K562 (cell line): Measurements from ENCODE around the gene ZNF107. TPM values are rescaled to one million over a fixed set of nuclear protein-coding genes. Genes with fewer than 3 reads are reported as not detected.

Experiments used
- ARID3A ChIP-seq: IDR thresholded peaks from 2 replicates; pipeline ENCODE4 v1.6.1; 2012; ENCODE audit warnings: low read depth, low read length, improper control_type of control experiment, borderline replicate concordance
- ARNT ChIP-seq, 2 experiments: fragments of 450-650 bp; IDR thresholded peaks; 2 replicates each; pipeline ENCODE4 v1.6.1; 2016; ENCODE audit warnings: mild to moderate bottlenecking in 1 of 2
- BCOR ChIP-seq: fragments of 450-650 bp; IDR thresholded peaks from 2 replicates; pipeline ENCODE4 v1.6.1; 2016
- CBFA2T2 ChIP-seq: fragments of 450-650 bp; conservative IDR thresholded peaks from 2 replicates; pipeline ENCODE4 v1.6.1; 2017; ENCODE audit warnings: mild to moderate bottlenecking
- DACH1 ChIP-seq: fragments of 450-650 bp; IDR thresholded peaks from 2 replicates; pipeline ENCODE4 v1.6.1; 2018; ENCODE audit not compliant: partially characterized antibody
- EZH2 ChIP-seq: IDR thresholded peaks from 2 replicates; pipeline ENCODE4 v1.6.1; 2012; ENCODE audit warnings: low read depth, mild to moderate bottlenecking, inconsistent platforms, low read length, borderline replicate concordance
- HDAC8 ChIP-seq: fragments of 450-650 bp; IDR thresholded peaks from 2 replicates; pipeline ENCODE4 v1.6.1; 2016; ENCODE audit warnings: mild to moderate bottlenecking, missing genetic modification characterization, moderate library complexity, missing compliant biosample characterization
- MTA3 ChIP-seq: fragments of 450-650 bp; formaldehyde crosslinking; IDR thresholded peaks from 2 replicates; pipeline ENCODE4 v1.6.1; 2017; ENCODE audit warnings: mild to moderate bottlenecking, borderline replicate concordance
- PHB2 ChIP-seq: fragments of 450-650 bp; IDR thresholded peaks from 2 replicates; pipeline ENCODE4 v1.6.1; 2017; ENCODE audit warnings: low read depth
- PHF8 ChIP-seq: fragments of 200-600 bp; sonication (generic); IDR thresholded peaks from 2 replicates; pipeline ENCODE4 v1.6.1; 2012; ENCODE audit warnings: mixed run types, mild to moderate bottlenecking, inconsistent platforms, low read length, moderate library complexity, borderline replicate concordance
- POLR2A ChIP-seq: fragments of 450-650 bp; conservative IDR thresholded peaks from 2 replicates; pipeline ENCODE4 v1.6.1; 2016
- RBM14 ChIP-seq: fragments of 200-400 bp; formaldehyde crosslinking; IDR thresholded peaks from 2 replicates; pipeline ENCODE4 v1.6.1; 2018; ENCODE audit warnings: low read depth, mild to moderate bottlenecking, low read length, moderate library complexity, borderline replicate concordance; ENCODE audit not compliant: insufficient read depth
- RHOXF2B ChIP-seq: fragments of 250-450 bp; sonication (Bioruptor Pico); conservative IDR thresholded peaks from 2 replicates; pipeline ENCODE4 v1.5.1; 2021
- SAP30 ChIP-seq: fragments of 200-600 bp; sonication (generic); IDR thresholded peaks from 2 replicates; pipeline ENCODE4 v1.6.1; 2012; ENCODE audit warnings: borderline replicate concordance, low read depth, mild to moderate bottlenecking, moderate library complexity, low read length, control low read depth, inconsistent platforms; ENCODE audit not compliant: insufficient read depth, poor library complexity, severe bottlenecking
- TCFL5 ChIP-seq: fragments of 250-450 bp; sonication (Bioruptor Pico); conservative IDR thresholded peaks from 2 replicates; pipeline ENCODE4 v1.6.1; 2021; ENCODE audit warnings: mild to moderate bottlenecking, moderate library complexity, matching md5 sums
- TEAD4 ChIP-seq, 2 experiments: sonication (generic) in 1 of 2; formaldehyde crosslinking in 1 of 2; IDR thresholded peaks; 2 replicates each; pipeline versions ENCODE4 v1.6.1 to v1.8.0; 2012 to 2022; ENCODE audit warnings: borderline replicate concordance in 1 of 2, inconsistent platforms in 1 of 2, low read length in 1 of 2, mild to moderate bottlenecking in 1 of 2, missing genetic modification reagents in 1 of 2
- ZNF224 ChIP-seq: sonication (generic); formaldehyde crosslinking; IDR thresholded peaks from 2 replicates; pipeline ENCODE4 v1.8.0; 2022; ENCODE audit warnings: mild to moderate bottlenecking, missing genetic modification reagents
- ZNF436 ChIP-seq: fragments of 250-450, 450-650 bp; sonication (Bioruptor Pico); formaldehyde crosslinking; IDR thresholded peaks from 2 replicates; pipeline ENCODE4 v1.7.0; 2020; ENCODE audit warnings: mild to moderate bottlenecking
- ZNF507 ChIP-seq: conservative IDR thresholded peaks from 2 replicates; pipeline ENCODE4 v1.6.1; 2017; ENCODE audit warnings: missing genetic modification characterization, missing compliant biosample characterization
- ZNF699 ChIP-seq: fragments of 250-450 bp; sonication (Bioruptor Pico); IDR thresholded peaks from 2 replicates; pipeline ENCODE4 v1.8.0; 2021; ENCODE audit warnings: mild to moderate bottlenecking, moderate library complexity; ENCODE audit not compliant: insufficient replicate concordance
- polyA plus RNA-seq, 8 experiments: library from polyadenylated mRNA; depleted of rRNA in 4 of 8; stranded (reverse) in 5 of 8; unstranded in 3 of 8; fragments of >200 nt; fragmentation: Nextera tagmentation in 2 of 8; fragmentation: Illumina TruSeq in 1 of 8; extraction: Ambion mirVana in 2 of 8; extraction: Trizol in 1 of 8; gene quantifications; 2 replicates each; pipeline versions ENCODE4 v1.2.1 to v1.2.3, GENCODE V29; 2011 to 2014; ENCODE audit warnings: inconsistent platforms in 1 of 8, missing spikeins in 1 of 8
- total RNA-seq, 7 experiments: library from RNA; depleted of rRNA in 6 of 7; stranded (reverse); fragments of >200 nt in 6 of 7; fragmentation: Illumina TruSeq in 2 of 7; extraction: Trizol in 2 of 7; gene quantifications; 2 replicates each; pipeline versions ENCODE4 v1.2.1 to v1.2.3, GENCODE V29; 2011 to 2021; ENCODE audit warnings: low replicate concordance in 1 of 7
- TF ChIP-seq, protein P1 (sequence below): fragments of 150-350 bp; IDR thresholded peaks from 2 replicates; pipeline ENCODE4 v1.6.1; 2014; ENCODE audit warnings: low read depth, mild to moderate bottlenecking, low read length, borderline replicate concordance
- TF ChIP-seq, protein P2 (sequence below): fragments of 450-650 bp; IDR thresholded peaks from 2 replicates; pipeline ENCODE4 v1.6.1; 2016; ENCODE audit warnings: mild to moderate bottlenecking

ZNF107 gene
- total and polyA plus RNA-seq, 9 of the 15 experiments (the other 6 are each of a cell fraction or from before 2014, with no cell fraction given): 2.4 to 14.2 (median 7.9) TPM

GRCh38 chr7:64665980-64666662 is at the start of gene ZNF107 (continued):
- TF ChIP-seq ARID3A (no peak), BCOR (no peak), ARNT (IDR thresholded peaks at IDR 0.05) (no peak), ZNF507 (tag) (no peak), CBFA2T2 (no peak), RHOXF2B (CRISPR knock-in tag) (no peak), POLR2A (peak; percentile 90), DACH1 (no peak), TEAD4 (IDR thresholded peaks at IDR 0.05; ENCODE audit: low read length) (no peak), TEAD4 (CRISPR knock-in tag; IDR thresholded peaks at IDR 0.05; ENCODE audit: borderline replicate concordance) (no peak), ZNF699 (CRISPR knock-in tag) (no peak), ZNF224 (no peak), RBM14 (no peak), PHF8 (peak; percentile 82), HDAC8 (tag) (no peak), EZH2 (no peak), PHB2 (no peak), SAP30 (peak; percentile 76), TCFL5 (CRISPR knock-in tag) (no peak), MTA3 (peak; percentile 62; the same call in 1 of the 2 replicates), ZNF436 (CRISPR knock-in tag) (no peak)
- TF ChIP-seq, protein P1, sequence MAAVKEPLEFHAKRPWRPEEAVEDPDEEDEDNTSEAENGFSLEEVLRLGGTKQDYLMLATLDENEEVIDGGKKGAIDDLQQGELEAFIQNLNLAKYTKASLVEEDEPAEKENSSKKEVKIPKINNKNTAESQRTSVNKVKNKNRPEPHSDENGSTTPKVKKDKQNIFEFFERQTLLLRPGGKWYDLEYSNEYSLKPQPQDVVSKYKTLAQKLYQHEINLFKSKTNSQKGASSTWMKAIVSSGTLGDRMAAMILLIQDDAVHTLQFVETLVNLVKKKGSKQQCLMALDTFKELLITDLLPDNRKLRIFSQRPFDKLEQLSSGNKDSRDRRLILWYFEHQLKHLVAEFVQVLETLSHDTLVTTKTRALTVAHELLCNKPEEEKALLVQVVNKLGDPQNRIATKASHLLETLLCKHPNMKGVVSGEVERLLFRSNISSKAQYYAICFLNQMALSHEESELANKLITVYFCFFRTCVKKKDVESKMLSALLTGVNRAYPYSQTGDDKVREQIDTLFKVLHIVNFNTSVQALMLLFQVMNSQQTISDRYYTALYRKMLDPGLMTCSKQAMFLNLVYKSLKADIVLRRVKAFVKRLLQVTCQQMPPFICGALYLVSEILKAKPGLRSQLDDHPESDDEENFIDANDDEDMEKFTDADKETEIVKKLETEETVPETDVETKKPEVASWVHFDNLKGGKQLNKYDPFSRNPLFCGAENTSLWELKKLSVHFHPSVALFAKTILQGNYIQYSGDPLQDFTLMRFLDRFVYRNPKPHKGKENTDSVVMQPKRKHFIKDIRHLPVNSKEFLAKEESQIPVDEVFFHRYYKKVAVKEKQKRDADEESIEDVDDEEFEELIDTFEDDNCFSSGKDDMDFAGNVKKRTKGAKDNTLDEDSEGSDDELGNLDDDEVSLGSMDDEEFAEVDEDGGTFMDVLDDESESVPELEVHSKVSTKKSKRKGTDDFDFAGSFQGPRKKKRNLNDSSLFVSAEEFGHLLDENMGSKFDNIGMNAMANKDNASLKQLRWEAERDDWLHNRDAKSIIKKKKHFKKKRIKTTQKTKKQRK: no peak
- TF ChIP-seq, protein P2, sequence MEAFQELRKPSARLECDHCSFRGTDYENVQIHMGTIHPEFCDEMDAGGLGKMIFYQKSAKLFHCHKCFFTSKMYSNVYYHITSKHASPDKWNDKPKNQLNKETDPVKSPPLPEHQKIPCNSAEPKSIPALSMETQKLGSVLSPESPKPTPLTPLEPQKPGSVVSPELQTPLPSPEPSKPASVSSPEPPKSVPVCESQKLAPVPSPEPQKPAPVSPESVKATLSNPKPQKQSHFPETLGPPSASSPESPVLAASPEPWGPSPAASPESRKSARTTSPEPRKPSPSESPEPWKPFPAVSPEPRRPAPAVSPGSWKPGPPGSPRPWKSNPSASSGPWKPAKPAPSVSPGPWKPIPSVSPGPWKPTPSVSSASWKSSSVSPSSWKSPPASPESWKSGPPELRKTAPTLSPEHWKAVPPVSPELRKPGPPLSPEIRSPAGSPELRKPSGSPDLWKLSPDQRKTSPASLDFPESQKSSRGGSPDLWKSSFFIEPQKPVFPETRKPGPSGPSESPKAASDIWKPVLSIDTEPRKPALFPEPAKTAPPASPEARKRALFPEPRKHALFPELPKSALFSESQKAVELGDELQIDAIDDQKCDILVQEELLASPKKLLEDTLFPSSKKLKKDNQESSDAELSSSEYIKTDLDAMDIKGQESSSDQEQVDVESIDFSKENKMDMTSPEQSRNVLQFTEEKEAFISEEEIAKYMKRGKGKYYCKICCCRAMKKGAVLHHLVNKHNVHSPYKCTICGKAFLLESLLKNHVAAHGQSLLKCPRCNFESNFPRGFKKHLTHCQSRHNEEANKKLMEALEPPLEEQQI: peak; percentile 78
